ENCODE results near the gene CHIA. TPM values are rescaled to one million over a fixed set of nuclear protein-coding genes. Genes with fewer than 3 reads are reported as not detected.
"Not testable (repeated sequence)": the region's sequence is repeated elsewhere in the genome, so short reads cannot be mapped to it uniquely, and the experiment has no call there.

CHIA gene
- total RNA-seq, 2 donors from 2014 or later, result not detected

DNA sequence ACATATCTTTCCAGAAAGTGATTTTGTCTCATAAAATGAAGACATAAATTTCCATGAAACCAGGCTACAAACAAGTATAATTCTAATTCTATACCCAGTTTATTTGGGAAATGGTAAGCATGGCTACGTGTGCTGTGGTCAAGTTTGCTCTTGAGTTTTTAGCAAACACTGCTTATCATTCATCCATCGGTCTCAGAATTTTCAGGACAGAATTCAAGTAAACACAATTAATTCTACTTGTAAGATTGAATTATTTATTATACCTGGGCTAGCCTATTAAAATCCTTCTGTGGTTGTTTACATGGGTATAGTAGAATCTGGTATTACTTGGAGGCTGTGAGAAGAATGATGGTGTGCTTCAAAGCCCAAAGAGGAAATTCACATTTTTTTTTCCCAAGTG is 68.3 kb downstream of the CHIA start:
- H3K36me3 Mint-ChIP-seq (ENCODE audit: low read depth), result no peaks in the 10 kb centered on the region

DNA sequence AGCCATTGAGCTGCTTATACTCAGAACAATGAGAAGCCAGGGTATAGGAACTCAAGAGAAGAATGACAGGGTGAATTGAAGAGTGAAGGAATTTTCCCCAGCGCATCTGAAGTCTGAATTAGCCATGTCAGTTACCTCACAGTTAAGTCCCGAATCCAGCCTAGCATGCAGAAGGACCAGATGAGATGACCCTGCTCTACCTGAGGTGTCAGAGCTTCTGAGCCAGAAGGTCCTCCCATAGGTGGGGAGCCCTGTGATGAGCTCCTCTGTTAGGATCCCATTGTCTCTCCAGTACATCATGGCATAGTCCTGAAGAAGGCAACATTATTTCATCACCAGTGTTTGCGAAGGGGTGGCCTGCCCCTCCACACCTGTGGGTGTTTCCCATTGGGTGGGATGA is 68.7 kb downstream of the CHIA start:
- no peak for DNase-seq
- H3K4me1 Mint-ChIP-seq, result peaks cover 10% of the 10 kb centered on the region
- no peaks in the 10 kb centered on the region for H3K9me3 ChIP-seq (ENCODE audit: control insufficient read depth, low read length, poor library complexity, severe bottlenecking)
- peaks cover 8% of the 10 kb centered on the region for H3K27me3 Mint-ChIP-seq
- no peak overlapping the region for H3K4me3 Mint-ChIP-seq
- no peak overlapping the region for H3K27ac Mint-ChIP-seq
- H3K36me3 Mint-ChIP-seq (ENCODE audit: low read depth), result no peaks in the 10 kb centered on the region
- ATAC-seq, result no peak

More for the DNA sequence above, 68.3 kb downstream of the CHIA start:
- peaks cover 11% of the 10 kb centered on the region for H3K4me1 Mint-ChIP-seq
- DNase-seq (no peak), ATAC-seq (no peak)
- H3K9me3 ChIP-seq (ENCODE audit: control insufficient read depth, low read length, poor library complexity, severe bottlenecking), result no peaks in the 10 kb centered on the region
- H3K27ac Mint-ChIP-seq, result no peak overlapping the region
- no peak overlapping the region for H3K4me3 Mint-ChIP-seq
- H3K27me3 Mint-ChIP-seq, result peaks cover 4% of the 10 kb centered on the region

DNA sequence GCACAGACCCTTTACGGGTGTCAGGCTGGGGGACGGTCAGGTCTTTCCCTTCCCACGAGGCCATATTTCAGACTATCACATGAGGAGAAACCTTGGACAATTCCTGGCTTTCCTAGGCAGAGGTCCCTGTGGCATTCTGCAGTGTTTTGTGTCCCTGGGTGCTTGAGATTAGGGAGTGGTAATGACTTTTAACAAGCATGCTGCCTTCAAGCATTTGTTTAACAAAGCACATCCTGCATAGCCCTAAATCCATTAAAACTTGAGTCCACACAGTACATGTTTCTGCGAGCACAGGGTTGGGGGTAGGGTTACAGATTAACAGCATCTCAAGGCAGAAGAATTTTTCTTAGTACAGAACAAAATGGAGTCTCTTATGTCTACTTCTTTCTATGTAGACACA is 69.6 kb downstream of the CHIA start:
- H3K27ac Mint-ChIP-seq; H3K4me1 Mint-ChIP-seq; DNase-seq; H3K4me3 Mint-ChIP-seq; H3K9me3 ChIP-seq (ENCODE audit: control insufficient read depth, low read length, poor library complexity, severe bottlenecking); H3K36me3 Mint-ChIP-seq (ENCODE audit: low read depth); ATAC-seq: not testable (repeated sequence)
- H3K27me3 Mint-ChIP-seq, result peaks cover 14% of the 10 kb centered on the region

DNA sequence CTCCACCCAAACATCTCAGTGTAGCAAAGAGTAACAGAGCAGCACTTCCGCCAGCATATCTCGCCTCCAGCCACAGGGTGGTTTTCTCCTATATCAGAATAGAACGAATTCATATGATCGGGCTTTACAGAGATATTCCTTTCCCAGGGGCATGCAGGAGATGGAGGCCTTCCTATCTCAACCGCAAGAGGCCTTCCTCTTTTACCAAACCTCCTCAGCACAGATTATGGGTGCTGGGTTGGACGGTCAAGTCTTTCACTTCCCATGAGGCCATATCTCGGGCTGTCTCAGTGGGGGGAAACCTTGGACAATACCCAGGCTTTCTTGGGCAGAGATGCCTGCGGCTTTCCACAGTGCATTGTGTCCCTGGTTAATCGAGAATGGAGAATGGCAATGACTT is 71.1 kb downstream of the CHIA start:
- Mint-ChIP-seq H3K27me3 (peaks cover 28% of the 10 kb centered on the region), H3K27ac (no peak overlapping the region), H3K4me1 (peaks cover 4% of the 10 kb centered on the region), H3K4me3 (no peak overlapping the region), H3K36me3 (ENCODE audit: low read depth) (no peaks in the 10 kb centered on the region)
- DNase-seq, result no peak
- no peaks in the 10 kb centered on the region for H3K9me3 ChIP-seq (ENCODE audit: control insufficient read depth, low read length, poor library complexity, severe bottlenecking)
- ATAC-seq, result no peak

DNA sequence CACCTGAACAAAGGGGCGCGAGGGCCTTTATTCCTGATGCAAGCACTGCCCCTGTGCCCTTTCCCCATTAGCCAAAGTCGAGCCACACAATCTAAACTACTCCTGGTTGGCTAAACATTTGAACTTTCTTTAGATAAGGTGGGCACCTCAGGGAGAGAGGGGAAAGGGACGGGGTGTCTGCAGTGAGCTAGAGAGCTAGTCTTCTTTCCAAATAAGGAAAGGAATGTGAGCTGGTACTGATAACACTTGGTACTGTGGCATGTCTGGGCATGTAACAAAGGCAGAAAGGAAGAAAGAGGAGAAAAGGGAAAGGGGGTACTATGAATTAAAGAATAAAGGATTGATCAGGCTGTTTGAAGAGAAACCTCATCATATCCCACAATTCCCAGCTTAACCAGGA is 74.0 kb downstream of the CHIA start:
- ATAC-seq (no peak), DNase-seq (no peak)
- Mint-ChIP-seq H3K27me3 (peaks cover 57% of the 10 kb centered on the region), H3K27ac (no peak overlapping the region), H3K4me3 (no peak overlapping the region), H3K36me3 (ENCODE audit: low read depth) (peaks cover 2% of the 10 kb centered on the region), H3K4me1 (no peaks in the 10 kb centered on the region)
- H3K9me3 ChIP-seq (ENCODE audit: control insufficient read depth, low read length, poor library complexity, severe bottlenecking), result no peaks in the 10 kb centered on the region

DNA sequence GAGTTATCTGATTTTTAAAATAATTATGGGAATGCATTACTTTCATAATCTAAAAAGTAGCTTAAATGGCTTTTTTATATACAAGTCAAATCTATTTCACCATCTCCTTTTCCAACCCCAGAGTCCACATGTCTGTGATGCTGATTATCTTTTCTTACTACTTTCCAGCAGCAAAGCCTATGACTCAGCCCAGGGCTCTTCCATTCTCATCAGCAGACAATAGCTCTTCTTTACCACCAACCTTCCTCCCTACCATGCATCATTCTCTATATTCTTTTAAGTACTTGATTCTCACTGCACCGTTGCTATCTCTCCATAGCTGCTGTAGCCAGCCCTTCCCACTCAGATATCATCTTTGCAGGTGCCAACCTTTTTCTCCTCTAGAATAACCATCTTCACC is 75.6 kb downstream of the CHIA start:
- ATAC-seq (no peak), DNase-seq (no peak)
- H3K27me3 Mint-ChIP-seq, result peaks cover 67% of the 10 kb centered on the region
- no peak overlapping the region for H3K4me3 Mint-ChIP-seq
- H3K4me1 Mint-ChIP-seq, result no peaks in the 10 kb centered on the region
- H3K27ac Mint-ChIP-seq, result no peak overlapping the region
- H3K9me3 ChIP-seq (ENCODE audit: control insufficient read depth, low read length, poor library complexity, severe bottlenecking), result no peaks in the 10 kb centered on the region
- H3K36me3 Mint-ChIP-seq (ENCODE audit: low read depth), result peaks cover 2% of the 10 kb centered on the region

DNA sequence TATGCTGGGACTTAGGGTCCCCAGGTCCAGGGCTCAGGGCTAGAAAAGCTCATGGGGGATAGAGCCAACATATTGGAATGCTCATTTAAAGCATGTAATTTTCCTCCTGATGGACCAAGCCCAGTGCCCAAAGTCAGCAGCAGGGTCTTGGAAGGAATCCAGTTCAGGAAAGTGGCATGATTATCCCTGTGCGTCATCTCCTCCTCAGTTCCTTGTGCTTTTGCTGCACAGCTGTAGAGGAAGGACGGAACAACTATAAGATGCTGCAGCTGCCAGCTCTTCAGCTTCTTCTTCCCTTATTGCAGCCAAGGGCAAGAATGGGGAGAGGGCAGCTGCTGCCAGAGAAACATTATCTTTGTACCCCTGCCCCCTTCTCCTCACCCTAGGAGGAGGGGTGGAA is 78.5 kb downstream of the CHIA start:
- peaks cover 83% of the 10 kb centered on the region for H3K27me3 Mint-ChIP-seq
- ATAC-seq, result no peak
- no peaks in the 10 kb centered on the region for H3K9me3 ChIP-seq (ENCODE audit: control insufficient read depth, low read length, poor library complexity, severe bottlenecking)

DNA sequence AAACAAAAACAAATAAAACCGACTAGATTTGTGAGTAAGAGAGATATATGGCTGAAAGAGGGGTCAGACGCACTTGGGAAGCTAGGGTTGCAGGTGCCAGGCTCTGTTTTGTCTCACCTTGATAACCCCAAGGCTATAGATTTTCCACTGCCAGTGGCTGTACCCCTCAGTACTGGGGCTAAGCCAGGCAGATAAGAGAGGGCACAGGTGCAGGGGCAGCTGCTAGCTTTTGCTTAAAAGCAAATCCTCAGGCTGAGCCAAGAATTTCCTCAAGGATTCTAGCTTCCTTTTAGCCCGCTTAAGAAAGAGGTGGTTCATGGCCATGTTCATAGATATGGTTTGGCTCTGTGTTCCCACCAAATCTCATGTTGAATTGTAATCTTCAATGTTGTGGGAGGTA is 79.0 kb downstream of the CHIA start:
- ATAC-seq (no peak), DNase-seq (no peak)
- Mint-ChIP-seq H3K36me3 (ENCODE audit: low read depth) (peaks cover 2% of the 10 kb centered on the region), H3K27me3 (peaks cover 83% of the 10 kb centered on the region), H3K27ac (no peak overlapping the region), H3K4me3 (no peak overlapping the region), H3K4me1 (no peaks in the 10 kb centered on the region)
- H3K9me3 ChIP-seq (ENCODE audit: control insufficient read depth, low read length, poor library complexity, severe bottlenecking), result no peaks in the 10 kb centered on the region

More for the DNA sequence above, 78.5 kb downstream of the CHIA start:
- Mint-ChIP-seq H3K36me3 (ENCODE audit: low read depth) (peaks cover 2% of the 10 kb centered on the region), H3K27ac (no peak overlapping the region), H3K4me1 (no peaks in the 10 kb centered on the region), H3K4me3 (no peak overlapping the region)
- no peak for DNase-seq

Other genes with a start within 250 kb of the CHIA start
- gene DRAM2, start 150.8 kb upstream of the CHIA start, total RNA-seq, result 10 to 100 TPM; 30.7 to 31.1 TPM
- 10 to 100 TPM; 24.5 TPM for gene CEPT1, start 150.6 kb upstream of the CHIA start, total RNA-seq
- 100 to 1,000 TPM in 1 of 2 donors, 10 to 100 TPM in 1; 62.4 to 126 TPM for gene DENND2D, start 90.2 kb upstream of the CHIA start, total RNA-seq
- gene CHI3L2, start 63.1 kb upstream of the CHIA start, total RNA-seq, result 1 to 10 TPM; 8.1 to 9.1 TPM
- gene OVGP1, start 136.9 kb downstream of the CHIA start, total RNA-seq, result 1 to 10 TPM; 7.5 to 10.0 TPM
- gene WDR77, start 158.4 kb downstream of the CHIA start, total RNA-seq, result 10 to 100 TPM; 17.6 to 19.5 TPM
- gene ATP5PB, start 158.6 kb downstream of the CHIA start, total RNA-seq, result 100 to 1,000 TPM in 1 of 2 donors, 10 to 100 TPM in 1; 86.1 to 101 TPM
- gene C1orf162, start 183.1 kb downstream of the CHIA start, total RNA-seq, result 10 to 100 TPM; 31.3 to 50.8 TPM
- not detected for gene ADORA3, start 212.8 kb downstream of the CHIA start, total RNA-seq
- not detected for gene TMIGD3, start 212.8 kb downstream of the CHIA start, total RNA-seq